DND-41 (cell line): ENCODE data around the gene RNF111.

ENCODE experiments used
- CTCF ChIP-seq: IDR thresholded peaks from 2 replicates; pipeline ENCODE4 v1.5.1; 2012; ENCODE audit warnings: borderline replicate concordance, low read length, moderate library complexity, mild to moderate bottlenecking; ENCODE audit not compliant: poor library complexity, severe bottlenecking; ENCODE audit errors: extremely low read depth
- EZH2 ChIP-seq: IDR thresholded peaks from 3 replicates; pipeline ENCODE4 v1.6.1; 2012; ENCODE audit warnings: borderline replicate concordance, low read depth, mild to moderate bottlenecking, moderate library complexity, low read length, inconsistent platforms; ENCODE audit not compliant: severe bottlenecking

- TF ChIP-seq CTCF (no peak), EZH2 (no peak)
Measured at GRCh38 chr15:59017449-59017848, 30.0 kb downstream of the RNF111 start.
